HCT116 (cell line): ENCODE measurements around the gene SUPT3H. TPM values are rescaled to one million over a fixed set of nuclear protein-coding genes. Genes with fewer than 3 reads are reported as not detected.

Experiments used
- ATAC-seq: fragments of 200-7000 bp; cut with Tn5 transposase; 2 replicates; pipeline ENCODE4 v1.9.1; 2020; ENCODE audit warnings: mild to moderate bottlenecking, moderate library complexity
- BruUV-seq: library from RNA; stranded (reverse); fragments of 400-500 nt; replicated peaks from 2 replicates; lab custom pipeline; 2021; lab: Mats Ljungman, UMichigan
- CTCF ChIA-PET: fragments of 300-600 bp; sonication (Branson Sonifier 250); formaldehyde crosslinking; loops from one replicate; lab custom pipeline; 2021; ENCODE audit warnings: antibody characterized with exemption; lab: Charles Lee
- POLR2A ChIA-PET: fragments of 300-600, 350-600 bp; sonication (Branson Sonifier 250); formaldehyde crosslinking; loops from one replicate; lab custom pipeline; 2021; ENCODE audit warnings: antibody characterized with exemption; lab: Charles Lee
- RAD21 ChIA-PET, 2 experiments: fragments of 300-600 bp; sonication (Branson Sonifier 250); formaldehyde crosslinking; loops; one replicate each; lab custom pipeline; 2023; ENCODE audit warnings: low total read pairs in 2 of 2; ENCODE audit not compliant: uncharacterized antibody in 2 of 2, unreplicated experiment in 2 of 2, low non-redundant PET in 1 of 2; lab: Charles Lee
- DNase-seq: peaks from one replicate; pipeline ENCODE4 v3.0.0-alpha.2; 2010; ENCODE audit warnings: low read depth, low spot score
- H2AFZ ChIP-seq: fragments of 200-600 bp; shearing (Covaris generic), sonication (generic); 2 replicates; pipeline ENCODE4 v1.6.1; 2017; ENCODE audit warnings: low read depth, mixed run types, mixed read lengths, antibody characterized with exemption, low read length; ENCODE audit not compliant: poor library complexity, severe bottlenecking
- H3K27ac ChIP-seq: 2 replicates; pipeline ENCODE4 v1.5.1; 2012; ENCODE audit warnings: low read depth, low read length
- H3K27me3 ChIP-seq: fragments of 200-600 bp; sonication (generic); 2 replicates; pipeline ENCODE4 v1.6.1; 2016; ENCODE audit warnings: mixed run types, low read length, mixed read lengths; ENCODE audit not compliant: insufficient read depth
- H3K36me3 ChIP-seq, 2 experiments: fragments of 200-500 bp in 1 of 2; fragments of 200-600 bp in 1 of 2; sonication (Bioruptor generic) in 1 of 2; sonication (generic) in 1 of 2; 2 replicates each; pipeline versions ENCODE4 v1.5.1 to v1.6.1; 2014 to 2016; ENCODE audit warnings: low read length in 2 of 2, inconsistent platforms in 1 of 2, mixed read lengths in 1 of 2, mixed run types in 1 of 2; ENCODE audit not compliant: insufficient read depth in 2 of 2, control insufficient read depth in 1 of 2
- H3K4me1 ChIP-seq, 2 experiments: fragments of 200-600 bp in 1 of 2; sonication (generic) in 1 of 2; 2 replicates each; pipeline versions ENCODE4 v1.5.1 to v1.6.1; 2012 to 2017; ENCODE audit warnings: low read length in 2 of 2, inconsistent platforms in 1 of 2, mild to moderate bottlenecking in 1 of 2, mixed read lengths in 1 of 2, mixed run types in 1 of 2, moderate library complexity in 1 of 2; ENCODE audit not compliant: insufficient read depth in 2 of 2, control insufficient read depth in 1 of 2
- H3K4me2 ChIP-seq: fragments of 200-600 bp; sonication (generic); 2 replicates; pipeline ENCODE4 v1.6.1; 2017; ENCODE audit warnings: mixed run types, low read length, mixed read lengths
- H3K4me3 ChIP-seq, 2 experiments: fragments of 200-600 bp in 1 of 2; sonication (generic) in 1 of 2; replicated peaks in 1 of 2; 2 replicates each; pipeline ENCODE4 v1.5.1; 2011 to 2016; ENCODE audit warnings: low read length in 2 of 2, control low read depth in 1 of 2, low read depth in 1 of 2, mild to moderate bottlenecking in 1 of 2, mixed read lengths in 1 of 2, mixed run types in 1 of 2
- H3K79me2 ChIP-seq: fragments of 200-600 bp; sonication (generic); 2 replicates; pipeline ENCODE4 v1.6.1; 2017; ENCODE audit warnings: mild to moderate bottlenecking, mixed run types, low read length, moderate library complexity, mixed read lengths; ENCODE audit not compliant: insufficient read depth
- H3K9ac ChIP-seq: fragments of 200-600 bp; sonication (generic); 2 replicates; pipeline ENCODE4 v1.6.1; 2016; ENCODE audit warnings: low read length, mixed read lengths
- H3K9me2 ChIP-seq: fragments of 200-600 bp; sonication (generic), shearing (Covaris generic); 2 replicates; pipeline ENCODE4 v1.6.1; 2017; ENCODE audit warnings: mixed run types, mild to moderate bottlenecking, moderate library complexity; ENCODE audit not compliant: insufficient read depth
- H3K9me3 ChIP-seq, 2 experiments: fragments of 200-500 bp in 1 of 2; fragments of 200-600 bp in 1 of 2; sonication (Bioruptor generic) in 1 of 2; sonication (generic) in 1 of 2; 2 replicates each; pipeline ENCODE4 v1.6.1; 2014 to 2017; ENCODE audit warnings: low read length in 2 of 2, mixed read lengths in 2 of 2, inconsistent platforms in 1 of 2, low read depth in 1 of 2, mild to moderate bottlenecking in 1 of 2, mixed run types in 1 of 2, moderate library complexity in 1 of 2; ENCODE audit not compliant: control insufficient read depth in 1 of 2, insufficient read depth in 1 of 2
- H4K20me1 ChIP-seq: fragments of 200-600 bp; sonication (generic), shearing (Covaris generic); 2 replicates; pipeline ENCODE4 v1.6.1; 2017; ENCODE audit warnings: mixed run types, mild to moderate bottlenecking, moderate library complexity; ENCODE audit not compliant: insufficient read depth
- CBX3 ChIP-seq: IDR thresholded peaks from 2 replicates; pipeline ENCODE4 v1.6.1; 2012; ENCODE audit warnings: low read depth
- EZH2 ChIP-seq: fragments of 200-600 bp; sonication (generic); IDR thresholded peaks from 2 replicates; pipeline ENCODE4 v1.6.1; 2017; ENCODE audit warnings: antibody characterized with exemption, mixed run types
- EZH2phosphoT487 ChIP-seq: fragments of 200-600 bp; IDR thresholded peaks from 2 replicates; pipeline ENCODE4 v1.6.1; 2018; ENCODE audit warnings: antibody characterized with exemption, borderline replicate concordance
- JUND ChIP-seq: IDR thresholded peaks from 2 replicates; pipeline ENCODE4 v1.6.1; 2012
- POLR2A ChIP-seq: IDR thresholded peaks from 2 replicates; pipeline ENCODE4 v1.7.0; 2011; ENCODE audit warnings: borderline replicate concordance; ENCODE audit not compliant: insufficient read depth, insufficient read length; ENCODE audit errors: extremely low read depth
- POLR2AphosphoS5 ChIP-seq: IDR thresholded peaks from 2 replicates; pipeline ENCODE4 v1.6.1; 2011; ENCODE audit warnings: mild to moderate bottlenecking, low read depth, low read length, moderate library complexity
- RAD21 ChIP-seq: IDR thresholded peaks from 2 replicates; pipeline ENCODE4 v1.6.1; 2012; ENCODE audit warnings: low read depth, mild to moderate bottlenecking
- SIN3A ChIP-seq: IDR thresholded peaks from 2 replicates; pipeline ENCODE4 v1.6.1; 2012; ENCODE audit warnings: low read depth
- SRF ChIP-seq: IDR thresholded peaks from 2 replicates; pipeline ENCODE4 v1.6.1; 2012; ENCODE audit warnings: low read depth
- TCF7L2 ChIP-seq: IDR thresholded peaks from 2 replicates; pipeline ENCODE4 v1.7.0; 2011; ENCODE audit warnings: borderline replicate concordance, inconsistent platforms; ENCODE audit not compliant: insufficient read depth, insufficient read length; ENCODE audit errors: extremely low read depth
- YY1 ChIP-seq: IDR thresholded peaks from 2 replicates; pipeline ENCODE4 v1.6.1; 2011; ENCODE audit warnings: low read length, low read depth, moderate library complexity, mild to moderate bottlenecking; ENCODE audit not compliant: insufficient replicate concordance; ENCODE audit errors: extremely low read depth
- ZNF274 ChIP-seq: fragments of 200-500 bp; sonication (Bioruptor generic); IDR thresholded peaks from 2 replicates; pipeline ENCODE4 v1.6.1; 2014; ENCODE audit warnings: mild to moderate bottlenecking, low read depth, low read length, inconsistent platforms
- intact Hi-C: fragments of 100-400 bp; cut with micrococcal nuclease; formaldehyde crosslinking; loops from 2 replicates; pipeline ENCODE4 v1.10.0; 2022
- total RNA-seq: library from RNA; stranded (reverse); gene quantifications from one replicate; pipeline ENCODE4 v1.2.1, GENCODE V29; 2021; ENCODE audit not compliant: unreplicated experiment
- TF ChIP-seq, protein P1 (sequence below): IDR thresholded peaks from 2 replicates; pipeline ENCODE4 v1.6.1; 2012; ENCODE audit warnings: low read depth
- TF ChIP-seq, protein P2 (sequence below): IDR thresholded peaks from 2 replicates; pipeline ENCODE4 v1.6.1; 2012

Gene SUPT3H
- total RNA-seq, 1 experiment from 2014 or later = 7.4 TPM

DNA sequence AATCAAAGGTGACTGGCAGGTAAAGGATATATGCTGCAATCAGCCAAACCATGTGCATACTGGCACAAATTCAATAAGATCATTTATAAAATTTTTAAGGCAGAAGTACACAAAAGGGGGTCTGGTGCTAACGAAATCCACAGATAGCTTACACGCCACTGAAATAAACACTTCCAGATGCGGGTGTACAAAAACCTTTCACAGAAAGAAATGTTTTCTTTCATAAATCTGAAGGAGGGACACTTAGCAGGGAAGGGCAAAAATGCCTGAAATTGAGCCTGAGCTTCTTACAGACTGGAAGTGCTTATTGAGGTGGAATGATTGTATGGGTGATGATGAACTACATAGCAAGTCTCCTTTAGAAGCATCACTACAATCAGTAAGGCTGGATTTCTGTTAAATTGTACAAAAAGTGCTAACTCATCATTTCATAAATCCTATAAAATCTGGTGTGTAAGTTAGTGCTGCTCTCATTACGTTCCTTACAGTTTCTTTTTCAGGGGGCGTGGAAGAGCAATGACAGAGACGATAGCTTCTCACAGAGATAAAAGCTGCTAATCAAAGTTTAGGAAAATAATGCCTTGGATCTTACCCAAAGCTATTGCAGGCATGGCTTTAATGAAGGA, 458.9 kb downstream of the SUPT3H start:
- Histone ChIP-seq H3K36me3 (no peaks in the 10 kb centered on the region), H3K4me3 (no peak overlapping the region), H3K9me3 (no peaks in the 10 kb centered on the region)
- POLR2A ChIA-PET = no interaction called here
- TF ChIP-seq JUND (no peak), ZNF274 (no peak), EZH2 (no peak), SIN3A (no peak), POLR2AphosphoS5 (no peak), TCF7L2 (no peak), SRF (no peak), RAD21 (no peak), CBX3 (no peak), YY1 (no peak), POLR2A (no peak), EZH2phosphoT487 (no peak)
- TF ChIP-seq, protein P1, sequence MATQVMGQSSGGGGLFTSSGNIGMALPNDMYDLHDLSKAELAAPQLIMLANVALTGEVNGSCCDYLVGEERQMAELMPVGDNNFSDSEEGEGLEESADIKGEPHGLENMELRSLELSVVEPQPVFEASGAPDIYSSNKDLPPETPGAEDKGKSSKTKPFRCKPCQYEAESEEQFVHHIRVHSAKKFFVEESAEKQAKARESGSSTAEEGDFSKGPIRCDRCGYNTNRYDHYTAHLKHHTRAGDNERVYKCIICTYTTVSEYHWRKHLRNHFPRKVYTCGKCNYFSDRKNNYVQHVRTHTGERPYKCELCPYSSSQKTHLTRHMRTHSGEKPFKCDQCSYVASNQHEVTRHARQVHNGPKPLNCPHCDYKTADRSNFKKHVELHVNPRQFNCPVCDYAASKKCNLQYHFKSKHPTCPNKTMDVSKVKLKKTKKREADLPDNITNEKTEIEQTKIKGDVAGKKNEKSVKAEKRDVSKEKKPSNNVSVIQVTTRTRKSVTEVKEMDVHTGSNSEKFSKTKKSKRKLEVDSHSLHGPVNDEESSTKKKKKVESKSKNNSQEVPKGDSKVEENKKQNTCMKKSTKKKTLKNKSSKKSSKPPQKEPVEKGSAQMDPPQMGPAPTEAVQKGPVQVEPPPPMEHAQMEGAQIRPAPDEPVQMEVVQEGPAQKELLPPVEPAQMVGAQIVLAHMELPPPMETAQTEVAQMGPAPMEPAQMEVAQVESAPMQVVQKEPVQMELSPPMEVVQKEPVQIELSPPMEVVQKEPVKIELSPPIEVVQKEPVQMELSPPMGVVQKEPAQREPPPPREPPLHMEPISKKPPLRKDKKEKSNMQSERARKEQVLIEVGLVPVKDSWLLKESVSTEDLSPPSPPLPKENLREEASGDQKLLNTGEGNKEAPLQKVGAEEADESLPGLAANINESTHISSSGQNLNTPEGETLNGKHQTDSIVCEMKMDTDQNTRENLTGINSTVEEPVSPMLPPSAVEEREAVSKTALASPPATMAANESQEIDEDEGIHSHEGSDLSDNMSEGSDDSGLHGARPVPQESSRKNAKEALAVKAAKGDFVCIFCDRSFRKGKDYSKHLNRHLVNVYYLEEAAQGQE = no peak
- TF ChIP-seq, protein P2, sequence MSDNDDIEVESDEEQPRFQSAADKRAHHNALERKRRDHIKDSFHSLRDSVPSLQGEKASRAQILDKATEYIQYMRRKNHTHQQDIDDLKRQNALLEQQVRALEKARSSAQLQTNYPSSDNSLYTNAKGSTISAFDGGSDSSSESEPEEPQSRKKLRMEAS = no peak
- TF ChIP-seq, all 23 proteins: peak for 0
- H4K20me1 ChIP-seq = no peaks in the 10 kb centered on the region
- BruUV-seq = no TSS peak
- H3K9ac ChIP-seq = no peak overlapping the region
- no peaks in the 10 kb centered on the region for H3K9me2 ChIP-seq
- H3K27ac ChIP-seq = no peak overlapping the region
- H3K4me1 ChIP-seq = peaks cover 5 to 10% of the 10 kb centered on the region in 2 experiments
- intact Hi-C loops = no loop called here
- H3K79me2 ChIP-seq = no peaks in the 10 kb centered on the region
- ChIA-PET RAD21 (no interaction called here), CTCF (no interaction called here)
- ATAC-seq (no peak), DNase-seq (no peak)
- H3K27me3 ChIP-seq = no peaks in the 10 kb centered on the region
- no peak overlapping the region for H2AFZ ChIP-seq
- H3K4me2 ChIP-seq = no peak overlapping the region
